Measurements from ENCODE around the gene MCC.

Gene MCC
- 2.9 to 30.2 (median 12.8) reads per million in 9 experiments for total RNA-seq

DNA sequence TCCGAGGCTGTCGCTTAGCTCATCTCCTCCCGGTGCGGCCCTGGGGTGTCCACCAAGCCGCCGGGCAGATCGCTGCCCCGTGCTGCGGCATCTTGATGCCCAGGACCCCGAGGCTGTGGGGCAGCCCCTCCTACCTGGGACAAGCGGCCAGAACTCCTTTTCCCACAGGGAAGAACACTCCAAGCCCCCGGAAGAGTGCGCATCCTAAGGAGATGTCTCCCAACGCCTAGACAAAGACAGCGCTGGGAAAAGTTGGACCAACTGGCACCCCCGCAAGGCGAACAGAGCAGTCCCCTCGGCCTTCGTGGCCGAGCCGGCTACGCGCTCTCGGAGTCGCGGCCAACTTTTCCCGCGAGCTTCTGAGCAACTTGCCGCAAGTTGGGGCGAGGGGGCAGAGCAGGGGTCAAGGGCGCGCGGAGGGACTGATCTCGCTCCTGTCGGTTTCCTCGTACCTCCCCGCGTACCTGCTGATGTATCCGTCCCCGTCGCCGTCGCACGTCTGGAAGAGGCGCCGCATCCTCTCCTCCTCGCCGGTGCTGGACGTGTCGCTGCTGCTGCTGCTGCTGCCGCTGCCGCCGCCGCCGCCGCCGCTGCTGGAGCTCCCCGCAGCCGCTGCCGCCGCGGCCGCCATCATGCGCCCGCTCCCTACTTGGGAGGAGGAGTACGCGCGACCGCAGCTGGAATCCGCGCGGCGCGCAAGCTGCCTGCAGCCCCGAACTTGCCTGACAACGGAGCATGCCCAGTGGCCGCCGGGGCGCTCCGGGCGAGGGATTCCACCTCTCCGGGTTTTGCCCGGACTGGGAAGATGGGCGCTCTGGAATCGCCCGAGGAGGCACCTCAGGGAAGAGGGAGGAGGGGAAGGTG is at the start of gene MCC:
TSS of gene MCC (minus strand) at position 673 of the 864 bp plus-strand sequence.
- peak; percentile 55 for ATAC-seq (replicated peaks)
- no peaks in the 10 kb centered on the region for H3K36me3 Mint-ChIP-seq (ENCODE audit: insufficient read depth)
- H3K4me1 Mint-ChIP-seq (ENCODE audit: low read depth in 2 of 2): peaks cover 0 to 20% of the 10 kb centered on the region in 2 donors
- no peak within 1 kb of the TSS for H3K27ac Mint-ChIP-seq
- peaks cover 5 to 14% of the 10 kb centered on the region in 2 donors for H3K9me3 Mint-ChIP-seq
- H3K27me3 Mint-ChIP-seq: peaks cover 80 to 97% of the 10 kb centered on the region in 2 donors
- DNase-seq: peak in 1 of 3 experiments; percentile 14
- peak within 1 kb of the TSS; percentile 78 to 85 for H3K4me3 Mint-ChIP-seq

DNA sequence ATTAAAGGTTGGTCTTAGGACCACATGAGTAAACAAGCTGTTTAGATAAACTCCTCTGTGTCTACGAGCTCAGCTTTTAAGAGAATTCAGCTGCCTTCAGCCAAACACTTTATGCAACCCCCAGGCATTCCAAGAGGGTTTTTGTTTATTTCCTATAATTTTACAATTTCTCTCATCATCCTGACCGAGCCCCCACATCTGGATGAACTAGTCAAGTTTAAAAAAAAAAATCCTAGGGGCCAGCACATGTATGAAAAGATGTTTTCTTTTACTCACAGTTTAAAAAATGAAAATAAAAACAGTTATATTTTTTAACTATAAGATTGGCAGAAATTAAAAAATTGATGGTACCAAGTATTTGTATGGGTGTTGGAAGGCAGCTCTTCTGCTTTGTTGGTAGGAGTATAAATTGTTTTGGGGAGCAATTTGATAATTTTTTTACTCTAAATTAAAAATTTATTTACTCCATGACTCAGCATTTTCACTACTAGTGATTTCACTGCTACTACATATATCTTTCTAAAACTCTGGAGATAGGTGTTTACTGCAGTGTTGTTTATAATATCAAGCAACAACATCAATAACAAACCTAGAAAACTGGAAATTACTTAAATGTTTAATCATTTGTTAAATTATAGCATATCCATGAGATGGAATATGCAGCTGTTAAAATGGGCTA is 43.4 kb upstream of the MCC start:
- no peak for DNase-seq
- Mint-ChIP-seq H3K4me3 (no peak overlapping the region), H3K27ac (no peak overlapping the region), H3K27me3 (no peaks in the 10 kb centered on the region), H3K4me1 (ENCODE audit: low read depth in 2 of 2) (peaks cover 2 to 9% of the 10 kb centered on the region in 2 donors), H3K9me3 (peaks cover 0 to 2% of the 10 kb centered on the region in 2 donors), H3K36me3 (ENCODE audit: insufficient read depth) (peaks cover 52% of the 10 kb centered on the region)
- no peak for ATAC-seq (replicated peaks)

DNA sequence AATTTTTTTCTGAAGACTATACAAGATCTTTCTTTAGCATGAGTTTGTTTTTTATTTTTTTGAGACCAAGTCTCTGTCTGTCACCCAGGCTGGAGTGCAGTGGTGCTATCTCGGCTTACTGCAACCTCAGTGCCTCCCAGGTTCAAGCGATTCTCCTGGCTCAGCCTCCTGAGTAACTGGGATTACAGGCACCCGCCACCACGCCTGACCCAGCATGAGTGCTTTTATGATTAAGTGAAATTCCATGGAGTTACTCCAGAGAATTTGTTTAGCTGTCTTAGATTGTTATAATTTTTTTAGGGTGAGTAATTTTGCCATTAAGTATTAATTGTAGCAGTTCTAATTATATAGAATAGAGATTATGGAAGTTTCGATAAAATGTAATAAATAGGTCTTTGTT is 39.5 kb upstream of the MCC start:
- no peak for DNase-seq
- no peaks in the 10 kb centered on the region for H3K27me3 Mint-ChIP-seq
- no peak overlapping the region for H3K27ac Mint-ChIP-seq
- H3K4me1 Mint-ChIP-seq (ENCODE audit: low read depth in 2 of 2): peaks cover 7 to 26% of the 10 kb centered on the region in 2 donors
- H3K36me3 Mint-ChIP-seq (ENCODE audit: insufficient read depth): peaks cover 29% of the 10 kb centered on the region
- no peak for ATAC-seq (replicated peaks)
- no peak overlapping the region for H3K4me3 Mint-ChIP-seq
- H3K9me3 Mint-ChIP-seq: peaks cover 0 to 2% of the 10 kb centered on the region in 2 donors

DNA sequence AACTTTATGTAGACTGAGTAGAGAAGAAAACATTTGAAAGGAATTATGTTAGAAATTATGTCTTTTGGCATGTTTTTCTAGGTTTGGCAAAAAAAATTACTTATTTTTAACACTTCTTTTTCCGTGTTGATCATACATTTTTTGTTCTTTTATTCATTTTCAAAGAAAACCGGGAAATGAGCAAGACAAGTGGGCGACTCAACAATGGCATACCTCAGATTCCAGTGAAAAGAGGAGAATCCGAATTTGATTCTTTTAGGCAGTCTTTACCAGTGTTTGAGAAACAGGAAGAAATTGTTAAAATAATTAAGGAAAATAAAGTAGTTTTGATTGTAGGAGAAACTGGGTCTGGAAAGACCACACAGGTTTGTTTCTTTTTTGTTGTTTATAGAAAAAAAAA is 38.2 kb upstream of the MCC start:
- Mint-ChIP-seq H3K27ac (peak overlapping the region in 1 of 2 donors; percentile 29), H3K9me3 (peaks cover 0 to 2% of the 10 kb centered on the region in 2 donors), H3K36me3 (ENCODE audit: insufficient read depth) (peaks cover 22% of the 10 kb centered on the region), H3K4me1 (ENCODE audit: low read depth in 2 of 2) (peaks cover 7 to 33% of the 10 kb centered on the region in 2 donors), H3K4me3 (no peak overlapping the region), H3K27me3 (no peaks in the 10 kb centered on the region)
- DNase-seq (no peak), ATAC-seq (replicated peaks) (no peak)

DNA sequence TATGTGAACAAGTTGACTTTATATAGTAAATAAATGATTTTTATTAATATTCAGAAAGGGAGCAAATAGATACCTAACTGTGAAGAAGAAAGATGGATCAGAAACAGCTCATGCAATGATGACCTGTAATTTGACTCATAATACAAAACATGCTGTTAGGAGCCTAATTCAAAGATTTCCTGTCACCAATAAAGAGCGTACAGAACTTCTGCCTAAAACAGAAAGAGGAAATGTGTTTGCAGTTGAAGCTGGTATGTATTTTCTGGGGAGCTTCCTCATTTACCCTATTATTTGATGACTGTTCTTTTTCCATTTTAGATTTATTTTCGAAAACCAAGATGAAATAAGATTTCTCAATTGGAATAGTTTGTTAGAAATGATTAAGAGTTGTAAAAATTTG is 36.7 kb upstream of the MCC start:
- Mint-ChIP-seq H3K27me3 (no peaks in the 10 kb centered on the region), H3K4me3 (no peak overlapping the region), H3K27ac (no peak overlapping the region), H3K4me1 (ENCODE audit: low read depth in 2 of 2) (peaks cover 9 to 43% of the 10 kb centered on the region in 2 donors), H3K9me3 (no peaks in the 10 kb centered on the region), H3K36me3 (ENCODE audit: insufficient read depth) (peaks cover 30% of the 10 kb centered on the region)
- ATAC-seq (replicated peaks): peak; percentile 59
- DNase-seq: no peak

DNA sequence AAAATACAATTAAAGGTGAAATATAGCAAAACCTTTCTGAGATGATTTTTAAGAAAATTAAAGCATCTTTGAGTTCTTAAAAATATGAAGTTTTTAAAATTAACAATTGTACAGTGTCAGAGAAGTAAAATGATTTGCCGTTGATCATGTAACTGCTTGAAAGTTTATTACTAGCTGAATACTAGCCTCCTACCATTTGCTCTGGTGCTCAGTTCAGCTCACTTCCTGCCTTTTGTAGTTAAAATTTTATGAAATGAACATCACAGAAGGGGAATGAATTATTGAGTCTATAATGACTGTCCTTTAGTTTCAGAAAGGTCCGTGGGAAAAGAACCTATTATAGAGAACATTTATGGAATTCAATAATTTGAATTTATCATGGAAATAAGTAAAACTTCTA is 34.9 kb upstream of the MCC start:
- Mint-ChIP-seq H3K4me1 (ENCODE audit: low read depth in 2 of 2) (peaks cover 9 to 44% of the 10 kb centered on the region in 2 donors), H3K4me3 (no peak overlapping the region), H3K27ac (peak overlapping the region in 1 of 2 donors; percentile 28), H3K36me3 (ENCODE audit: insufficient read depth) (peaks cover 45% of the 10 kb centered on the region), H3K27me3 (no peaks in the 10 kb centered on the region), H3K9me3 (no peaks in the 10 kb centered on the region)
- DNase-seq: no peak
- ATAC-seq (replicated peaks): no peak

DNA sequence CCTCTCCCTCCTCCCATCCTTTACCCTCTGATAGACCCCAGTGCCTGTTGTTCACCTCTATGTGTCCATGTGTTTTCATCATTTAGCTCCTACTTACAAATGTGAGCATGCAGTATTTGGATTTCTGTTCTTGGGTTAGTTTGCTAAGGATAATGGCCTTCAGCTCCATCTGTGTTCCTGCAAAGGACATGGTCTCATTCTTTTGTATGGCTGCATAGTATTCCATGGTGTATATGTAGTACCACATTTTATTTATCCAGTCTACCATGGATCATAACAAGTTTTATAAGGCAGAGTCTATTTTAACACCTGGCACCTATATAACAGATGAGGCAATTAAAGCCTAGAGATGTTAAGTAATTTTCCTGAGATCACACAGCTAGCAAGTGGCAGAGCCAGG is 32.6 kb upstream of the MCC start:
- peaks cover 36% of the 10 kb centered on the region for H3K36me3 Mint-ChIP-seq (ENCODE audit: insufficient read depth)
- peaks cover 11 to 54% of the 10 kb centered on the region in 2 donors for H3K4me1 Mint-ChIP-seq (ENCODE audit: low read depth in 2 of 2)
- H3K27me3 Mint-ChIP-seq: no peaks in the 10 kb centered on the region
- H3K27ac Mint-ChIP-seq: no peak overlapping the region
- no peak overlapping the region for H3K4me3 Mint-ChIP-seq
- DNase-seq: no peak
- ATAC-seq (replicated peaks): no peak
- H3K9me3 Mint-ChIP-seq: no peaks in the 10 kb centered on the region

DNA sequence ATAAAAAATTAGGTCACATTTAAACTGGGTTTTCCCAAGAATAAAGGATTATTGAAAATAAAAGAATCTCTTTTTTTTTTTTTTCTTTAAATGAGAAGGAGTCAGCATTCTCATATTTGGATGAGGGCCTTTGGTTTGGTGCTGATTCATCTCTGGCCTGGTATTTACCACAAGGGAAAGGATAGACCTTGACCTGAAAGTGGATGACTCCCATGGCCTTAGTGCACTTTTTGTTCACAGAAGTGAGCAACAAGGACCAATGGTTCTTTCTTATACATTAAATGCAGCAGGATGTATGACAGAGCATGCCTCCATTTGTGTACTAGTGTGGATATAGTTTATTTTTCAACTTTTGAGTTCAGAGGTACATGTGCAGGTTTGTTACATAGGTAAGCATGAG is 32.2 kb upstream of the MCC start:
- Mint-ChIP-seq H3K4me1 (ENCODE audit: low read depth in 2 of 2) (peaks cover 15 to 57% of the 10 kb centered on the region in 2 donors), H3K36me3 (ENCODE audit: insufficient read depth) (peaks cover 36% of the 10 kb centered on the region), H3K27ac (peak overlapping the region in 1 of 2 donors; percentile 67), H3K4me3 (no peak overlapping the region), H3K27me3 (no peaks in the 10 kb centered on the region), H3K9me3 (no peaks in the 10 kb centered on the region)
- DNase-seq: no peak
- ATAC-seq (replicated peaks): no peak

DNA sequence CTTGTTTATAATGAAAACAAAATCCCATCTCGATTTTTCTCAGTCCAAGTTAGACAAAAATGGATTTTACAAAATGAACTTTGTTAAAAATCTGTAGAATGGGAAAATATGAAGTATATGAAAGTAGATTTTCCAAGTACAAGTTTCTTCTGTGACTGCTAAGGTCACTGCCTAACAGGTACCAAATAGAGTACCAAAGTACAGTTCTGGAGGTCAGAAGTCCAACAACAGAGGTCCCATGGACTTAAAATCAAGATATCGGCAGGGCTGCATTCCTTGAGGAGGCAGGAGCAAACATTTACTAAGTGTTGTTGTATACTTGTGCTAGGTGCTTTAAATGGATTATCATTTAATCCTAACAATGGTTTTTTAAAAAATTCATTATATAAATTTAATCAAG is 31.2 kb upstream of the MCC start:
- no peak for ATAC-seq (replicated peaks)
- no peak for DNase-seq
- Mint-ChIP-seq H3K4me3 (no peak overlapping the region), H3K27ac (peak overlapping the region in 1 of 2 donors; percentile 67), H3K4me1 (ENCODE audit: low read depth in 2 of 2) (peaks cover 17 to 58% of the 10 kb centered on the region in 2 donors), H3K36me3 (ENCODE audit: insufficient read depth) (peaks cover 38% of the 10 kb centered on the region), H3K27me3 (no peaks in the 10 kb centered on the region), H3K9me3 (no peaks in the 10 kb centered on the region)

DNA sequence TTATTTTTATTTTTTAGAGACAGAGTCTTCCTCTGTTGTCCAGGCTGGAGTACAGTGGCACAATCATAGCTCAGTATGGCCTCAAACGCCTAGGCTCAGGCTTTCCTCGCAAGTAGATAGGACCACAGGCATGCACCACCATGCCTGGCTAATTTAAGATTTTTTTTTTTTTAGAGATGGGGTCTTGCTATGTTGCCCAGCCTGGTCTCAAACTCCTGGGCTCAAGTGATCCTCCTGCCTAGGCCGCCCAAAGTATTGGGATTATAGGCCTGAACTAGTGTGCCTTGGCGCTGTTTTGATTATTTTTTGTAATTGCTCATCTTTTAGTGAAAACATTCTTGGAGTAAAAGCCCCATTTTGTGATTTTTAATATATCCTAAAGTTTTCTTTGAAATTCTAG is 30.6 kb upstream of the MCC start:
- Mint-ChIP-seq H3K9me3 (no peaks in the 10 kb centered on the region), H3K4me3 (no peak overlapping the region), H3K4me1 (ENCODE audit: low read depth in 2 of 2) (peaks cover 20 to 58% of the 10 kb centered on the region in 2 donors), H3K27ac (no peak overlapping the region), H3K36me3 (ENCODE audit: insufficient read depth) (peaks cover 43% of the 10 kb centered on the region), H3K27me3 (no peaks in the 10 kb centered on the region)
- DNase-seq: no peak
- no peak for ATAC-seq (replicated peaks)

DNA sequence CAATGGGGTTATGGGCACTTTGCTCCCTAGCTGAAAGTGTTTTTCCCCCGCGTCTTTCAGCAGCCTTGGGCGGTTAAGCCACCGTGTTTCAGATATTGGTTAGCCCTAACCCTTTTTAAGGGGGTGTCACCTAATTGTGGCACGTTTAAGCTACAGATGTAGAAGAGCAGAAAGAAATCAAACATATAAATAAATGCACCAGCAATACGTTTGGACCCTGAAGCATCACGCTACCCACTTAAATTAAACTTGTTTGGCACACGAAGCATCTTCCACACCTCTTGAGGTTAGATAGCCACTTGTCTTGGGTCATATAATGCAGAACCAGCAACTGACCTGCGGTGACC is 26.0 kb upstream of the MCC start:
- H3K9me3 Mint-ChIP-seq: no peaks in the 10 kb centered on the region
- H3K27ac Mint-ChIP-seq: peak overlapping the region; percentile 95 to 99
- H3K4me1 Mint-ChIP-seq (ENCODE audit: low read depth in 2 of 2): peaks cover 14 to 30% of the 10 kb centered on the region in 2 donors
- DNase-seq: no peak
- peaks cover 32% of the 10 kb centered on the region for H3K36me3 Mint-ChIP-seq (ENCODE audit: insufficient read depth)
- ATAC-seq (replicated peaks): no peak
- peak overlapping the region; percentile 84 to 89 for H3K4me3 Mint-ChIP-seq
- peaks cover 13 to 15% of the 10 kb centered on the region in 2 donors for H3K27me3 Mint-ChIP-seq

DNA sequence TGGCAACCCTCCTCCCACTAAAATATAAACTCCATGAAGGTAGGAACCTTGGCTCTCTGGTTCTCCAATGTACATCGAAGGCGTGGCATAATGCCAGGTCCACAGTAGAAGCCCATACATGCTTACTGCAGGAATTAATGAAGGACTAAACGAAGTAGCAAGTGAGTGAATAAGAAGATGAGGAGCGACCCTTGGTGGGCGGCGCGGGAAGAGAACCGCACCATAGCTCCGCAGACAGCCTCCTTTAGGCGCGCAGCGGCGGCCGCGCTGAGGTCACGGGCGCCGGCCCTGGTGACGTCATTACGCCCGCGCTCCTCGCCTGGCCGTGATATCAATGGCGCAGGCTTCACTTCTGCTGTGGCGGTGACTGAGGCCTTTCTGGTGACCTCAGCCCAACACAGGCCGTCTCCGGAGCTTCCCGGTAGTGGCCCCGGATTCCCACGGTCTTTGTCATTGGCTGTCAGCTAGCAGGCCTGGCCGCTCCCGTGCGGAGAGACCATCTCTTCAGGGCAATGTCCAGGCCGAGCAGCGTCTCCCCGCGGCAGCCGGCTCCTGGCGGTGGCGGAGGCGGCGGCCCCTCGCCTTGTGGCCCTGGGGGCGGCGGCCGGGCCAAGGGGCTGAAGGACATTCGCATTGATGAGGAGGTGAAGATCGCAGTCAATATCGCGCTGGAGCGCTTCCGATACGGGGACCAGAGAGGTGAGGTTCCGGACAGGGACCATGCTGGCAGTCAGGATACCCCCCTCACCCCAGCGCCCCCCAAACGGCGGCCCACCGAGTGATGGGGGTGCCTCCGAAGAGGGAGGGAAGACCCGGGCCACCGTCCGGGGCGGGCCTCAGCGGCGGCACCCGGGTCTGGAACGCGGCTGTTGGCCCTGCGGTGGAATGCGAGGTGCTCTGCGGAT is 25.4 kb upstream of the MCC start, which contains the start of gene YTHDC2:
TSS of gene YTHDC2 (plus strand) at position 311 of the 905 bp plus-strand sequence. CDS start at position 513, 202 bp downstream.
- ATAC-seq (replicated peaks) (peak; percentile 92), DNase-seq (peak; percentile 83 to 88 (median 88))
- H3K27ac Mint-ChIP-seq: peak within 1 kb of the TSS; percentile 95 to 99
- H3K4me1 Mint-ChIP-seq (ENCODE audit: low read depth in 2 of 2): peaks cover 14 to 29% of the 10 kb centered on the region in 2 donors
- H3K9me3 Mint-ChIP-seq: no peaks in the 10 kb centered on the region
- H3K36me3 Mint-ChIP-seq (ENCODE audit: insufficient read depth): peaks cover 26% of the 10 kb centered on the region
- peak within 1 kb of the TSS; percentile 84 to 89 for H3K4me3 Mint-ChIP-seq
- H3K27me3 Mint-ChIP-seq: peaks cover 14 to 16% of the 10 kb centered on the region in 2 donors

DNA sequence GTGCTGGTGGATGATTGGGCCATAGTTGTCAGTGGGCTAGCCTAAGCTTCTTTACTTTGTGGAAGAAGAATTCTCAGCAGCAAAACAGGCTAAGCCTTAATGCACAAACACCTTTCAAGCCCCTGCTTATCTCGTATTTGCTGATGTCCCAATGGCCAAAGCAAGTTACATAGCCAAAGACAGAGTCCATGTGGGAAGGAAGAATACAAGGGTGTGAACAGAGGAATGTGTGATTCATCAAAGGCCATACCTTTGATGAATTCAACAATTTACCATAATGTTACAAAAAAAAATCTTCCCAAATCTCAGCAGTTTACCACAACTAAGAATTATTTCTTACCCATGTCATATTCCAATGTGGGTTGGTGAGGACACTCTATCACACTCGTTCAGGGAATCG is 24.1 kb upstream of the MCC start:
- DNase-seq (no peak), ATAC-seq (replicated peaks) (no peak)
- Mint-ChIP-seq H3K27me3 (peaks cover 14 to 16% of the 10 kb centered on the region in 2 donors), H3K9me3 (no peaks in the 10 kb centered on the region), H3K4me1 (ENCODE audit: low read depth in 2 of 2) (peaks cover 14 to 29% of the 10 kb centered on the region in 2 donors), H3K27ac (peak overlapping the region in 1 of 2 donors; percentile 99), H3K4me3 (no peak overlapping the region), H3K36me3 (ENCODE audit: insufficient read depth) (peaks cover 15% of the 10 kb centered on the region)
